Right atrium auricular region (tissue), 2 donors: Measurements from ENCODE around the gene F13A1. TPM values are rescaled to one million over a fixed set of nuclear protein-coding genes. Genes with fewer than 3 reads are reported as not detected.

Experiments
- DNase-seq: peaks from one replicate; pipeline ENCODE4 v3.0.0-alpha.2; 2019; ENCODE audit warnings: low spot score
- H3K27ac ChIP-seq, 2 donors: fragments of 200-600 bp; sonication (generic); 1 replicate in 1 of 2; 2 replicates in 1 of 2; pipeline ENCODE4 v1.5.1; 2016 to 2019
- H3K27me3 ChIP-seq, 2 donors: fragments of 200-600 bp; sonication (generic); one replicate each; pipeline versions ENCODE4 v1.5.1 to v1.6.0; 2017 to 2019
- H3K36me3 ChIP-seq: fragments of 200-600 bp; sonication (generic); one replicate; pipeline ENCODE4 v1.5.1; 2016
- H3K4me1 ChIP-seq, 2 donors: fragments of 200-600 bp; sonication (generic); one replicate each; pipeline versions ENCODE4 v1.5.1 to v1.6.0; 2017 to 2019
- H3K4me3 ChIP-seq, 2 donors: fragments of 200-600 bp; sonication (generic); 1 replicate in 1 of 2; 2 replicates in 1 of 2; pipeline ENCODE4 v1.5.1; 2017 to 2019; ENCODE audit warnings: mild to moderate bottlenecking in 1 of 2, moderate library complexity in 1 of 2
- H3K9me3 ChIP-seq, 2 donors: fragments of 200-600 bp; sonication (generic); one replicate each; pipeline ENCODE4 v1.5.1; 2019
- total RNA-seq, 2 donors: library from RNA; depleted of rRNA; stranded (reverse); fragments of >200 nt; gene quantifications; one replicate each; pipeline ENCODE4 v1.1.0, GENCODE V29; 2016
- TF ChIP-seq, protein P1 (sequence below), 2 donors: fragments of 200-600 bp; sonication (generic); IDR thresholded peaks; one replicate each; pipeline ENCODE4 v1.5.1; 2019; ENCODE audit warnings: antibody characterized with exemption in 2 of 2

Gene F13A1
- total RNA-seq, 2 donors from 2014 or later: 30.4 to 33.2 TPM

DNA sequence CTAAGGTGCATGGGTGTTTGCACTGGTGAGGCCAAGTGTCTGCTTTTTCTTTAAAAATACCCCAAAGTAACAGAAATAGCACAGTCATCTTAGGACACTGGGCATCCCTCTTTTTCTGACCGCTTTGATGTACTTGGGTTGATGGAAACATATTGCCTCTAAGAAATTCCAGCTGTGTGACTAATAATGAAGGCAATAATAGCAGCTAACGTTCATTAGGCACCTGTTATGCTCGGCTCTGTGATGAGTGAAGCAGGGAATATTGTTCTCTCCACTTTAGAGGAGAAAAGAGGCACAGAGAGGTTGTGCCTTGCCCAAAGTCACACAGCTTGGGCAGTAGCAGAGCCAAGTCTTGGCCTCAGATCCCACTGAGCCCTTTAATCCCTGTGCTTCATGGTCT lies 100.7 kb downstream of the F13A1 start:
- no peaks in the 10 kb centered on the region for H3K27me3 ChIP-seq
- H3K4me3 ChIP-seq: no peak overlapping the region
- DNase-seq: no peak
- TF ChIP-seq, protein P1, sequence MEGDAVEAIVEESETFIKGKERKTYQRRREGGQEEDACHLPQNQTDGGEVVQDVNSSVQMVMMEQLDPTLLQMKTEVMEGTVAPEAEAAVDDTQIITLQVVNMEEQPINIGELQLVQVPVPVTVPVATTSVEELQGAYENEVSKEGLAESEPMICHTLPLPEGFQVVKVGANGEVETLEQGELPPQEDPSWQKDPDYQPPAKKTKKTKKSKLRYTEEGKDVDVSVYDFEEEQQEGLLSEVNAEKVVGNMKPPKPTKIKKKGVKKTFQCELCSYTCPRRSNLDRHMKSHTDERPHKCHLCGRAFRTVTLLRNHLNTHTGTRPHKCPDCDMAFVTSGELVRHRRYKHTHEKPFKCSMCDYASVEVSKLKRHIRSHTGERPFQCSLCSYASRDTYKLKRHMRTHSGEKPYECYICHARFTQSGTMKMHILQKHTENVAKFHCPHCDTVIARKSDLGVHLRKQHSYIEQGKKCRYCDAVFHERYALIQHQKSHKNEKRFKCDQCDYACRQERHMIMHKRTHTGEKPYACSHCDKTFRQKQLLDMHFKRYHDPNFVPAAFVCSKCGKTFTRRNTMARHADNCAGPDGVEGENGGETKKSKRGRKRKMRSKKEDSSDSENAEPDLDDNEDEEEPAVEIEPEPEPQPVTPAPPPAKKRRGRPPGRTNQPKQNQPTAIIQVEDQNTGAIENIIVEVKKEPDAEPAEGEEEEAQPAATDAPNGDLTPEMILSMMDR (IDR thresholded peaks at IDR 0.05): no peak
- no peaks in the 10 kb centered on the region for H3K36me3 ChIP-seq
- no peak overlapping the region for H3K27ac ChIP-seq
- no peaks in the 10 kb centered on the region for H3K4me1 ChIP-seq
- no peaks in the 10 kb centered on the region for H3K9me3 ChIP-seq

DNA sequence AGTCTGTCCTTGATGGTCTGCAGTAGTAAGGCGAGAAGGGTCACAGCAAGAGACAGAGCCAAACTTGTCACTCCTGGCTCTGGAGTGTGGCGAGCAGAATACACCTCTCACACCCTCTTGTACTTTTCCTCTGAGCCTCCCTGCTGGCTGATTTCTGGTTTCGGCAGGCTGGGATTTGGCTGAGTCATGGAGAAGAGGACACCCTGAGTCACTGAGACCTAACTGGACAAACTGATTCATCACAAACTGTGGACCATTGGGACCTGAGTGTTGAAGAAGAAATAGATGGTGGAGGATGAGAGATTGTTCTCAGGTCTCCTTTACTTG lies 101.7 kb downstream of the F13A1 start:
- DNase-seq: no peak
- no peaks in the 10 kb centered on the region for H3K9me3 ChIP-seq
- H3K4me1 ChIP-seq: no peaks in the 10 kb centered on the region
- no peaks in the 10 kb centered on the region for H3K27me3 ChIP-seq
- TF ChIP-seq, protein P1 (IDR thresholded peaks at IDR 0.05): no peak
- no peak overlapping the region for H3K4me3 ChIP-seq
- H3K27ac ChIP-seq: no peak overlapping the region
- no peaks in the 10 kb centered on the region for H3K36me3 ChIP-seq

DNA sequence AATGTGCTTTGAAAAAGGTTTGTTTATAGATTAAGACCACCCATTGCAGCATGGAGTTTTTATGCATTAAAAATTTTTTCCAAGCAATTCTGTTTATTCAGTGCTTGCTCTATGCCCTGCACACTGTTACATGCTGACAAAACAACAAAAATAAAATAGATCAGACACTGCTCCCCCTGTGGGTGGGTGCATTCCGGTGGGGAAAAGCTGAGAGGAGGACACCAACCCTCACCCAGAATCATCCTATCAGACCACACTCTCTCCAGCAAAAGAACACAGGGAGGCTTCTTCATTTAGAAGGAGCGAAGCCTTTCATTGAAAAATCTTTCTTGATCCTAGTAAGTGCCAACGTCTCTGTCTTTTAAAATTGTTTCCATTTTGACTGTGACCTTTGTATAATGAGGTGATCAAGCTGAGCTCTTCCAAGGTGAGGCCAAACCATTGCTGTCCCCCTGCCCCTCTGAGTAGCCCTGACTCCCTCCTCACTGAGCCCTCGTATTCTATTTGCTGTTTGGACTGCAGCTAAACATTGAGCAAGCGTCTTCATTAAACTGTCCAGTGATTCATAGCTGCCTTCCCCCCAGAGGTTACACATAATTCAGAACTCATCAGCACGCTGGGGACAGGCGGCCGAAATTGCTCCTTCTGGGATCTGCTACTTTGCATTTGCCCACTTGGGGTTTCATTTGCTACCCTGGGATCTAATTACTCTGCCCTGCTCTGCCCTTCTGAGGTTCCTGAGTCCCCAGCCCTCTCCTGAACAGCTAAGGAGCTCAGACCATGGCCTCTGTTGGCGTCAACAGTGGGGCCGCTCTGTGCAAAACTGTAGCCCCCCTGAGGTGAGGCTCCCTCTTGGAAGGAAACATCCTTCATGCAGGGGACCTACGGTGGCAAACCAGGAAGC lies 102.4 kb downstream of the F13A1 start:
- no peaks in the 10 kb centered on the region for H3K9me3 ChIP-seq
- DNase-seq: no peak
- TF ChIP-seq, protein P1 (IDR thresholded peaks at IDR 0.05): no peak
- no peaks in the 10 kb centered on the region for H3K4me1 ChIP-seq
- no peaks in the 10 kb centered on the region for H3K36me3 ChIP-seq
- H3K4me3 ChIP-seq: no peak overlapping the region
- H3K27me3 ChIP-seq: no peaks in the 10 kb centered on the region
- no peak overlapping the region for H3K27ac ChIP-seq

DNA sequence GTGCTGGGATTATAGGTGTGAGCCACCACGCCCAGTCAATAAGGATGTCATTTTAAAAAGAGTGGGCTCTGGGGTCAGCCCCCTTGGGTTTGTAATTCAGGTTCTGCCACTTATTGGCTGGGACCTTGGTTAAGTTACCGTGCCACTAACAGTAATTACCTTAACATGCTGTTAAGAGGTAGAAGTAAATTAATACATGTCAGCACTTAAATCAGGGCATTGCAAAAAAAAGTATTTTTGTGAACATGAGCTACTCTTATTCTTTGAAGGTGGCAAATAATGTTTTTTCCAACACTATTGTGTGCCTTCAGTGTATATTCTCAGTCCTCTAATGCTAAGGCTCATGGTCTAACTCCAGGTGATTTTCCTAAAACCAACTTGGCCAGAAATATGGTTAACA lies 109.5 kb downstream of the F13A1 start:
- DNase-seq: no peak
- TF ChIP-seq, protein P1 (IDR thresholded peaks at IDR 0.05): no peak
- Histone ChIP-seq H3K27me3 (no peaks in the 10 kb centered on the region), H3K9me3 (peaks cover 0 to 21% of the 10 kb centered on the region in 2 donors), H3K4me1 (no peaks in the 10 kb centered on the region), H3K4me3 (no peak overlapping the region), H3K36me3 (no peaks in the 10 kb centered on the region), H3K27ac (no peak overlapping the region)

DNA sequence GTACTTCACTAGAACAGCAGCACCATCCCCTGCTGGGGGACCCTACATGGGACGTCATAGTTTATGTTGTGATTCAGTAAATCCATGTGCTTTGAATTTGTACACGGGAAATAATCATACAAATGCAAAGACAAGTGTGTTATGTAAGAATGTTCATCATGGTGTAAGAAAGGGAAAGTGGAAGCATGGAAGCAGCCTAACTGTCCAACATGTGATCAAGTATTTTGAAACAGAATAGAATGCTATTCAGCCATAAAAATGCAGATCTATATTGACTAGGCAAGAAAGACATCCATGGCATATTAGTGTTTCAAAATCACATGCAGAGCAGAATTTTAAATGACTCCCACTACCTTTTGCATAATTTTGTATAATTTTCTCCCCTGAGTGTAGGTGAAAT lies 117.6 kb downstream of the F13A1 start:
- TF ChIP-seq, protein P1 (IDR thresholded peaks at IDR 0.05): no peak
- Histone ChIP-seq H3K27me3 (no peaks in the 10 kb centered on the region), H3K36me3 (no peaks in the 10 kb centered on the region), H3K9me3 (peaks cover 0 to 7% of the 10 kb centered on the region in 2 donors), H3K4me3 (no peak overlapping the region), H3K27ac (no peak overlapping the region), H3K4me1 (no peaks in the 10 kb centered on the region)
- no peak for DNase-seq

DNA sequence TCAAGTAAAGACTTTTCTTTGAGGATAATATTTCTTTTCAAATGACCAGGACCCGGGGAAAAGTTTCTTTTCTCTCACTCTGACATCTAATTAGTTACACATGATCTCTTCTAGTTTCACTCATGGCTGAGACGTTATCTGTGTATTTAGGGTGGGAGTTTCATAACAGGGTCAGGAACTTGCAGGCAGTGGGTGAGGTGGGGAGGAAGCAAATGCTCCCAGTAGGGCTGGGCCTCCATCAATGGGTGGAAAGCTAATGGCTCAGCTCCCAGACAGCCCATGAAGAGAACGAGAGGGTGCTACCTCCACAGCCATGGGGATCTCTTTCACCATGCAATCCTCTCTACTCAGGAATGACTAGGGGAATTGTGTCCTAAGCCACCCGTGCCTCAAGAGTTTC lies 119.3 kb downstream of the F13A1 start:
- Histone ChIP-seq H3K27me3 (no peaks in the 10 kb centered on the region), H3K27ac (no peak overlapping the region), H3K4me3 (no peak overlapping the region), H3K36me3 (no peaks in the 10 kb centered on the region), H3K9me3 (no peaks in the 10 kb centered on the region), H3K4me1 (no peaks in the 10 kb centered on the region)
- DNase-seq: no peak
- TF ChIP-seq, protein P1 (IDR thresholded peaks at IDR 0.05): no peak
